Measurements from ENCODE around the gene CNTN3. TPM values are rescaled to one million over a fixed set of nuclear protein-coding genes. Genes with fewer than 3 reads are reported as not detected.

CNTN3 gene
- total and polyA plus RNA-seq, 2 of the 13 experiments (the other 11 are each of a cell fraction or from before 2014, with no cell fraction given) = not detected

DNA sequence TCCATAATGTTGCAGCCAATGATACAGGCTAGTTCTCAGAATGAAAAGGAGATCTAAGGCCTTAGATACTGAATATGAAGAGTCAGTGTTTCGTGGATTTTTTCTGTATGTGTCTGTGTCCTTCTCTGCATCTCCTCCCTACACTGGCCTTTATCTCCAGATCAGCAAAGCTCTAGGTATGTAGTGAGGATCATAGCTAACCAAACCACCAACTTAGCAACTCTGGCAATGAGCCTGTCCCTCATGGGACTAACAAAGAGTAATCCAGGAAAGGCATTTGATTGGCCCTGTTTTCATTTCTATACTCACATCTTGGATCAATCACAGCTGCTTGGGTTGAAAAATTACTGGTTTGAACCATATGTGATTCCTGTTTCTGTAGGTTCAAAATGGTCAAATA lies 18.6 kb upstream of the CNTN3 start:
- Histone ChIP-seq H3K27ac (ENCODE audit: extremely low read length, insufficient read depth, low read length) (no peak overlapping the region), H3K4me2 (ENCODE audit: low read depth, low read length) (no peak overlapping the region), H3K79me2 (ENCODE audit: insufficient read depth, low read length) (no peaks in the 10 kb centered on the region), H2AFZ (ENCODE audit: low read length) (no peak overlapping the region), H3K4me3 (replicated peaks in 1 of 3; ENCODE audit: insufficient read depth in 1 of 3, low read depth in 2 of 3, low read length in 3 of 3) (no peak overlapping the region), H3K36me3 (replicated peaks in 1 of 2; ENCODE audit: control insufficient read depth in 1 of 2, insufficient read depth in 2 of 2, low read length in 2 of 2) (no peaks in the 10 kb centered on the region), H4K20me1 (ENCODE audit: insufficient read depth, low read length) (no peaks in the 10 kb centered on the region), H3K27me3 (ENCODE audit: control insufficient read depth in 1 of 2, insufficient read depth in 2 of 2, low read length in 2 of 2) (no peaks in the 10 kb centered on the region), H3K4me1 (ENCODE audit: insufficient read depth, low read length) (no peaks in the 10 kb centered on the region), H3K9ac (ENCODE audit: insufficient read depth, low read depth, low read length) (no peak overlapping the region), H3K9me3 (ENCODE audit: low read length) (no peaks in the 10 kb centered on the region)
- ChIA-PET CTCF (ENCODE audit: low intra/inter-chr PET ratio, low total read pairs) (no interaction called here), POLR2A (no interaction called here)
- WGBS (ENCODE audit: low lambda C conversion rate) = 5% methylated on average over 1 of the region's 1 CpG
- ATAC-seq = no peak
- no TSS peak for BruUV-seq (replicated peaks)
- in situ Hi-C loops (cut with HindIII; ENCODE audit: extremely low pct_ligation_motif_present, low pct_unique_long_range_greater_than_20kb) (no loop called here), intact Hi-C loops (cut with micrococcal nuclease; ENCODE audit: unreplicated experiment) (no loop called here)
- no peak for FAIRE-seq
- TF ChIP-seq ISX (CRISPR knock-in tag; conservative IDR thresholded peaks at IDR 0.05) = no peak
- TF ChIP-seq ZNF788 (CRISPR knock-in tag; IDR thresholded peaks at IDR 0.05; ENCODE audit: borderline replicate concordance) = no peak
- no peak for TF ChIP-seq ZNF331 (CRISPR knock-in tag; IDR thresholded peaks at IDR 0.05)
- no peak for TF ChIP-seq ZNF292 (CRISPR knock-in tag; IDR thresholded peaks at IDR 0.05; ENCODE audit: borderline replicate concordance, low read depth)
- DNase-seq (ENCODE audit: low spot score) = no peak

- FAIRE-seq = no peak
- 0% methylated on average over 3 of the region's 3 CpGs for WGBS (ENCODE audit: low lambda C conversion rate)
- no peak for DNase-seq (ENCODE audit: low spot score)
- Histone ChIP-seq H4K20me1 (ENCODE audit: insufficient read depth, low read length) (no peaks in the 10 kb centered on the region), H3K9ac (ENCODE audit: insufficient read depth, low read depth, low read length) (no peak overlapping the region), H3K4me1 (ENCODE audit: insufficient read depth, low read length) (no peaks in the 10 kb centered on the region), H3K9me3 (ENCODE audit: low read length) (no peaks in the 10 kb centered on the region), H3K36me3 (replicated peaks in 1 of 2; ENCODE audit: control insufficient read depth in 1 of 2, insufficient read depth in 2 of 2, low read length in 2 of 2) (no peaks in the 10 kb centered on the region), H3K27me3 (ENCODE audit: control insufficient read depth in 1 of 2, insufficient read depth in 2 of 2, low read length in 2 of 2) (no peaks in the 10 kb centered on the region), H3K79me2 (ENCODE audit: insufficient read depth, low read length) (no peaks in the 10 kb centered on the region), H3K27ac (ENCODE audit: extremely low read length, insufficient read depth, low read length) (no peak overlapping the region), H2AFZ (ENCODE audit: low read length) (no peak overlapping the region), H3K4me3 (replicated peaks in 1 of 3; ENCODE audit: insufficient read depth in 1 of 3, low read depth in 2 of 3, low read length in 3 of 3) (no peak overlapping the region), H3K4me2 (ENCODE audit: low read depth, low read length) (no peak overlapping the region)
- no peak for ATAC-seq
- CTCF ChIA-PET (ENCODE audit: low intra/inter-chr PET ratio, low total read pairs) = no interaction called here
- POLR2A ChIA-PET = no interaction called here
- BruUV-seq (replicated peaks) = no TSS peak
- intact Hi-C loops (cut with micrococcal nuclease; ENCODE audit: unreplicated experiment) (no loop called here), in situ Hi-C loops (cut with HindIII; ENCODE audit: extremely low pct_ligation_motif_present, low pct_unique_long_range_greater_than_20kb) (no loop called here)
- TF ChIP-seq BORCS8-MEF2B (CRISPR knock-in tag; IDR thresholded peaks at IDR 0.05) = no peak
- no peak for TF ChIP-seq BRD4 (CRISPR knock-in tag; IDR thresholded peaks at IDR 0.05)
- TF ChIP-seq ZFP91 (CRISPR knock-in tag; IDR thresholded peaks at IDR 0.05; ENCODE audit: borderline replicate concordance) = no peak
- no peak for TF ChIP-seq MTF2 (CRISPR knock-in tag; IDR thresholded peaks at IDR 0.05; ENCODE audit: borderline replicate concordance)
- no peak for TF ChIP-seq ZSCAN12 (CRISPR knock-in tag; IDR thresholded peaks at IDR 0.05)
- TF ChIP-seq AHR (CRISPR knock-in tag; IDR thresholded peaks at IDR 0.05) = no peak
- TF ChIP-seq JUND (CRISPR knock-in tag; IDR thresholded peaks at IDR 0.05) = no peak
- no peak for TF ChIP-seq FOSL2 (CRISPR knock-in tag; IDR thresholded peaks at IDR 0.05)
- TF ChIP-seq, protein P1, sequence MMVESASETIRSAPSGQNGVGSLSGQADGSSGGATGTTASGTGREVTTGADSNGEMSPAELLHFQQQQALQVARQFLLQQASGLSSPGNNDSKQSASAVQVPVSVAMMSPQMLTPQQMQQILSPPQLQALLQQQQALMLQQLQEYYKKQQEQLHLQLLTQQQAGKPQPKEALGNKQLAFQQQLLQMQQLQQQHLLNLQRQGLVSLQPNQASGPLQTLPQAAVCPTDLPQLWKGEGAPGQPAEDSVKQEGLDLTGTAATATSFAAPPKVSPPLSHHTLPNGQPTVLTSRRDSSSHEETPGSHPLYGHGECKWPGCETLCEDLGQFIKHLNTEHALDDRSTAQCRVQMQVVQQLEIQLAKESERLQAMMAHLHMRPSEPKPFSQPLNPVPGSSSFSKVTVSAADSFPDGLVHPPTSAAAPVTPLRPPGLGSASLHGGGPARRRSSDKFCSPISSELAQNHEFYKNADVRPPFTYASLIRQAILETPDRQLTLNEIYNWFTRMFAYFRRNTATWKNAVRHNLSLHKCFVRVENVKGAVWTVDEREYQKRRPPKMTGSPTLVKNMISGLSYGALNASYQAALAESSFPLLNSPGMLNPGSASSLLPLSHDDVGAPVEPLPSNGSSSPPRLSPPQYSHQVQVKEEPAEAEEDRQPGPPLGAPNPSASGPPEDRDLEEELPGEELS (CRISPR knock-in tag; IDR thresholded peaks at IDR 0.05) = no peak
- TF ChIP-seq SMYD3 (CRISPR knock-in tag; IDR thresholded peaks at IDR 0.05) = no peak
- TF ChIP-seq ZKSCAN8 (CRISPR knock-in tag; IDR thresholded peaks at IDR 0.05; ENCODE audit: borderline replicate concordance) = no peak
Observed at GRCh38 chr3:74631351-74632140, 17.1 kb upstream of the CNTN3 start.

Data from HepG2 (cell line).